G401.6 (cell line): ENCODE measurements around the gene PTPN23.
"Not testable (repeated sequence)": the region's sequence is repeated elsewhere in the genome, so short reads cannot be mapped to it uniquely, and the experiment has no call there.

ENCODE experiments used
- FAIRE-seq: peaks from 2 replicates; lab custom pipeline; 2012; peaks lifted over from hg19 to GRCh38; lab: Jason Lieb, UNC

The PTPN23 gene

GRCh38 chr3:47370020-47370419 is 10.8 kb upstream of the PTPN23 start:
- not testable (repeated sequence) for FAIRE-seq

DNA sequence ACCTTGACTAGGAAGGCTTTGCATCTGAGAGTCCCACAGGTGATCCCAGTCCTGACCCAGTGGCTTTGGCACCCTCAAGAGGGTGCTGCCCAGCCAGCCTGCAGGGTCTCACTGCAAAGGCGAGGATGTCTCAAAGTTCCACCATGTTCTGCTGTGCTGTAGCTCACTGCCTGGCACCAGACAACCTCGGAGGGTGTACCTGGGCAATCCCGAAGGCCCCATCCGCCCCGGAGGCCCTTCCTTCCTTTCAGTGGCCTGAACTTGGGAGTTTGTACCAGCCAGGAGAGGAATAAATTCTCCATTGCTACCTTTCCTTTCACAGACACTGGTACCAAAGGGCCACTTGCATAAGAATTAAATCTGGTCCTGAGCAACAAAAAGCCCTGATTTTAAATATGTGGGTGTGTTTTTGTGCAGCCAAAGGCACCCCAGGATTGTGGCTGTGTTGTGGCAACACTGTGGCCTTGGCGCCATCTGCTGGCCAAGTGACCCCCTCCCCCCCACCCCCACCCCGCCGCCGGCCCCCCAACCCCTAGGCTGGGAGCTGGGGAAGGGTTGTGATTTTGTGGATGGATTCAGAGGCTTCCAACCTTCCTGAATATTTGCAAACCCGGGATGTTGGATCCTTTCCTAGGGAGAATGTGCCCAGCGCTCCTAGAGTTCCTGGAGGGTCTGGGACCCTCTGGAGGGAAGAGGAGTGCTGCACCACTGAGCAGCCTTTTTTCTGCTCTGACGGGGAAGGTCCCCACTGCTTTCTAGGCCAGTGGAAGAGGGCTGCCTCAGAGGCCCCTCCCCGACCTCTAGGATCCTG is 9.7 kb upstream of the PTPN23 start:
- no peak for FAIRE-seq

- FAIRE-seq, result no peak
Measured at GRCh38 chr3:47374587-47374986, 6.2 kb upstream of the PTPN23 start.

GRCh38 chr3:47376393-47376792 is 4.4 kb upstream of the PTPN23 start:
- FAIRE-seq, result no peak

DNA sequence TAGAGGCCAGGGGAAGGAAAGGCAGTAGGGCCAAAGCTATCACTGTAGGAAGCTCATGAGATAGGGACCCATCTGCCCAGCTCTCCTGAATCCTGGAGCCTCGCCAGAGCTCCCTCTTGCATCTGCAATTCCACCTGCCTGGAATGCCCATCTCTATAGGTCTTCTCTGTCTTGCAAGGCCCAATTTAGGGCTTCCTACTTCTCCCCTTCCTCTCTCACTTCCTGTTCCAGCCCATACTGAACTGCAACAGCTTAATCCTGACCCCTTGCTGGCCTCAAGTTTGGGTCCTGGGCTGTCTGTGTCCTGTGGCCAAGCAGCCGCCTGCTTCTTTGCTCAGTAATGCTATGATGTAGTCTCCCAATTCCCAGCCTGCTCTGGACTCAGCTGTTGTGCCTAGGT is 3.6 kb upstream of the PTPN23 start:
- no peak for FAIRE-seq

DNA sequence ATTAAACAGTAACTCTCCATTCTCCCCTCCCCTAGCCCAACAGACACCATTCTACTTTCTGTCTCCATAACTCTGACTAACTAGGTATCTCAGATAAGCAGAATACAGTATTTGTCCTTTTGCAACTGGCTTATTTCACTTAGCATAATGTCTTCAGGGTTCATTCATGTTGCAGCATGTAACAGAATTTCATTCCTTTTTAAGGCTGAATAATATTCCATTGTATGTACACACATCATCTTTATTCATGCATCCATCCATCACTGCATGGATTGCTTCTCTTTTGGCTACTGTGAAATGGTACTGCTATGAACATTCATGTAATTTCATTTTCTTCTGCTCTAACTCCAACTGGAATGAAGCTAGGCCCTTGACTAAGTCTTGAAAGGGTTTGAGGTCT is 2.0 kb upstream of the PTPN23 start:
- no peak for FAIRE-seq

- FAIRE-seq, result no peak
Measured at GRCh38 chr3:47379411-47379899, 1.4 kb upstream of the PTPN23 start.

DNA sequence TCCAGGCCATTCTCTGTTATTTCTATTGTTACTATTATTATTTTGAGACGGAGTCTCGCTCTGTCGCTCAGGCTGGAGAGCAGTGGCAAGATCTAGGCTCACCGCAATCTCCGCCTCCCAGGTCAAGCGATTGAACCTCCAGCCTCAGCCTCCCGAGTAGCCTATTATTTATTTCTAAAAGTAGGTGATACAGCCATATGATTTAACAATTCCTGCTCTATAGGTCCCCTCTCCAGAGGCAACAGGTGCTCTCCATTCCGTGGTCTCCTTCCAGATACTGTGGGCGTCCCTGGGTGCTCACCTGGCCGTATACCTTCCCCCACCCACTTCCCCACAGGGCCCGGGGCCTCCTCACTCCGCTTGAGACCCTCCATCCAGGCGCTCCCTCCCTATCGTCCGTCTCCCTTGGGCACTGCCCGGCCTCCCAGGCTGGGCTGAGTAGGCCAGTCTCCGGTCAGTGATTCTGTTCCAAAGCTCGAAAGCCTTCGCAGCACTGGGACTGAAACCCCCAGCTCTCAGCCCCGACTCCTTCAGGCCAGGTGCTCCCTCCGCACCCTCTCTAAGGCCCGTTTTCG is 708 bp upstream of the PTPN23 start:
- no peak for FAIRE-seq

GRCh38 chr3:47381317-47382157 is 716 bp downstream of the PTPN23 start:
- FAIRE-seq, result peak; percentile 34

GRCh38 chr3:47384425-47384824 is 3.6 kb downstream of the PTPN23 start:
- FAIRE-seq, result no peak

DNA sequence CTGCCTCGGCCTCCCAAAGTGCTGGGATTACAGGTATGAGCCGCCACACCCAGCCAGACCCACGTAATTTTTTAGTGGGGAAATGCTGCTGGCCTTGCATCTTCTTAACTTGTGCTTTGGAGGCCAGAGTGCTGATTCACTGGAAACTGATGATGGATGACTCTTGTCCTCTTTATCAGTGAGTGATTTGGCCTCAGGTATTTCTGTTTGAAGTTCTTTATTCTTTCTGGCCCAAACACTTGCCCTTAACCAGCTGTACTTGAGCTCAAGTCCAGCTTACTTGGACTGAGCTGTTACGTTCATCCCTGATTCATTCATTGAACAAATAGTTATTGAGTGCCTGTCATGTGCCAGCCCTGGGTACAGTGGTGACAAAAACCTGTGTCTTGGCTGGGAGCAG is 4.2 kb downstream of the PTPN23 start:
- no peak for FAIRE-seq

GRCh38 chr3:47385796-47386195 is 5.0 kb downstream of the PTPN23 start:
- no peak for FAIRE-seq

- FAIRE-seq, result no peak
Measured at GRCh38 chr3:47392933-47393332, 12.1 kb downstream of the PTPN23 start.

GRCh38 chr3:47394140-47394870 is 13.5 kb downstream of the PTPN23 start:
- no peak for FAIRE-seq

DNA sequence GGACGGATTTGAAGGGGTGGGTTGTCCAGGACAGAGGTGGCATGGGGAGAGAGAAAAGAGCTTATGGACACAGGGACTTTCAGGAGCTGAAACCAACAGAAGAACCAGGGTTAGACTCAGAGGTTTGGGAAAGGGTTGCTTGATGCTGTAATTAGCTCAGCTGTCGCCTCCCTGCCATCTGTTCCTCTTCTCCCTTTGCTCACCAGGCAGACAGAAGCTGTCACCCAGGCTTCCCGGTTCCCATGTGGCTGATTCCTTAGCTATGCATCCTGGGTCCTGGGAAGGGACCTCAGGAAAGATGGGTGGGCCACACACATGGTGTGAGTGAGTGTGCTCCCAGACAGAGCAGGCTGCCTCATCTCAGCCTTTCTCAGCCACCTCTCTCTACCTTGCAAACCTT is 14.1 kb downstream of the PTPN23 start:
- no peak for FAIRE-seq

- FAIRE-seq, result no peak
Measured at GRCh38 chr3:47398228-47398627, 17.4 kb downstream of the PTPN23 start.

DNA sequence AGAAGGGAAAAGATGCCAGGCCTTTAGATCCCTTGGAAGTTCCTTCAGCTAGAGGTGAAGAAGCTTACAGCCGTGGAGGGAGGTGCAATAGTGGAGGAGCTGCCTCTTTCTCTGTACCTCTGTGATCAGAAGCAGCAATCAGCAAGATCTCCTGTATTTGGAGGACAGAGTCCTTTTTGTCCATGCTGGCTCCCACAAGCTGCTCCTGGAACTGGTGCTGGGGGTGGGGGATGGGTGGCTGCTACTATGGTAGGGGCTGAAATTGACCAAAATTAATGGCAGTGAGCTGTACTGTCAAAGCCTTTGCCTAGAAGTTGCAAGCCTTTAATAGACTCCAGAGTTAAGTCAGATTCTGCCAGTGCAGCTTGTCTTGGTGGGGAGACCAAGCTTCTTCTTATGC is 18.2 kb downstream of the PTPN23 start:
- FAIRE-seq, result no peak

DNA sequence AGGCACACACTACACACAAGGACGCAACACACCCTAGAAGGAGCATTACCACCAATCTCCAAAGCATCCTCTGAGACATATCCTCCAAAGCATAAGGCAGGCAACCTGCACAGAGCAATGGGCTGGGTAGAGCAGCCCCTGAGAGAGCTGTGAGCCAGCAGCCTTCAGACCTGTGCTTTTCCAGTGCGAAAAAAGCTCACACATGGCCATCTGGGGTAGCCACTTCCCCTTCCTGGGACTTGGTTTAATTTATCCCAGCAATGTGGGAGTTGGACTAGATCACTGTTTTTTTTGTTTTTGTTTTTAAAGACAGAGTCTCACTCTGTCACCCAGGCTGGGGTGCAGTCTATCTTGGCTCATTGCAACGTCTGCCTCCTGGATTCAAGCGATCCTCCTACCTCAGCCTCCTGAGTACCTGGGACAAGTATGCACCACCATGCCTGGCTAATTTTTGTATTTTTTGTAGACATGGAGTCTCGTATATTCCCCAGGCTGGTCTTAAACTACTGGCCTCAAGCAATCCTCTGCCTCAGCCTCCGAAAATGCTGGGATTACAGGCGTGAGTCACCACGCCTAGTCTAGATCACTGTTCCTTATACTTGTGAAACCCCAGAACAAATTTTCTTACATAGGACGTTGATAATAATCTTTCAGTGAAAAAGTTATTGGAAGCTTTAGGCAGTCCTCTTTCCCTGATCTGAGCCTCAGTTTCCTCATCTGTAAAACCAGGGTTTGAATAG is 18.9 kb downstream of the PTPN23 start:
- no peak for FAIRE-seq

DNA sequence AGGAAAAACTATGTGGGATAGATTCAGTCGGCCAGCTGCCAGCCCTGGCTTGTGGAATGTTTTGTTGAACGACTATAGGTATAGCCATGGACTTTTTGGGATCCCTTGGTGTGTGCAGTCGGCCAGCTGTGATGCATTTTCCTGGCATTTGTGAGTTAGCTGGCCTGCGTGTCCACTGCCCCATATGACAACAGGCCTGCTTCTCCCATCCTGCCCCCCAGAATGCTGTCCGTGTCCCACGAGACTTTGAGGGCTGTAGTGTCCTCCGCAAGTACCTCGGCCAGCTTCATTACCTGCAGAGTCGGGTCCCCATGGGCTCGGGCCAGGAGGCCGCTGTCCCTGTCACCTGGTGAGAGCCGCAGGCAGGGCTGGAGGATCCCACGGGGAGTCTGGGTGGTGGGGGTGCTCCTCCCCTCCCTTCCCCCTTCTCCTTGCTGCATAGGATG is 23.6 kb downstream of the PTPN23 start:
- no peak for FAIRE-seq

GRCh38 chr3:47404955-47405790 is 24.4 kb downstream of the PTPN23 start:
- no peak for FAIRE-seq
